A549 treated with GW870086 at 1 μM for 4 hours (cell line): ENCODE results near the gene TCERG1L. TPM values are rescaled to one million over a fixed set of nuclear protein-coding genes. Genes with fewer than 3 reads are reported as not detected.

Experiments
- total RNA-seq: library from RNA; stranded (reverse); fragments of 200-300 nt; extraction: Qiagen RNA extraction; gene quantifications from 5 replicates; pipeline ENCODE4 v1.2.3, GENCODE V29; 2022; ENCODE audit warnings: low read depth

TCERG1L gene
- total RNA-seq = not detected in 5 replicates

GRCh38 chr10:131311661-131312477, at the start of gene TCERG1L:
TCERG1L (minus strand) TSS chr10:131311721; CDS start chr10:131311635, 86 bp downstream.

